ENCODE results near the gene SDS.
A peak's percentile ranks its signal among the peaks of the same experiment; 100 is the strongest.

GRCh38 chr12:113439606-113440030 lies 35.9 kb upstream of the SDS start:
- TF ChIP-seq EZH2phosphoT487 (IDR thresholded peaks at IDR 0.05; ENCODE audit: borderline replicate concordance) (no peak), SP1 (IDR thresholded peaks at IDR 0.05; ENCODE audit: low read depth) (no peak), YY1 (IDR thresholded peaks at IDR 0.05; ENCODE audit: extremely low read depth, insufficient replicate concordance, low read depth, low read length) (no peak), POLR2AphosphoS5 (IDR thresholded peaks at IDR 0.05; ENCODE audit: low read depth, low read length) (no peak), FOSL1 (IDR thresholded peaks at IDR 0.05; ENCODE audit: low read depth) (no peak), ZFX (IDR thresholded peaks at IDR 0.05) (no peak), EZH2 (IDR thresholded peaks at IDR 0.05) (no peak)
- TF ChIP-seq, protein P1, sequence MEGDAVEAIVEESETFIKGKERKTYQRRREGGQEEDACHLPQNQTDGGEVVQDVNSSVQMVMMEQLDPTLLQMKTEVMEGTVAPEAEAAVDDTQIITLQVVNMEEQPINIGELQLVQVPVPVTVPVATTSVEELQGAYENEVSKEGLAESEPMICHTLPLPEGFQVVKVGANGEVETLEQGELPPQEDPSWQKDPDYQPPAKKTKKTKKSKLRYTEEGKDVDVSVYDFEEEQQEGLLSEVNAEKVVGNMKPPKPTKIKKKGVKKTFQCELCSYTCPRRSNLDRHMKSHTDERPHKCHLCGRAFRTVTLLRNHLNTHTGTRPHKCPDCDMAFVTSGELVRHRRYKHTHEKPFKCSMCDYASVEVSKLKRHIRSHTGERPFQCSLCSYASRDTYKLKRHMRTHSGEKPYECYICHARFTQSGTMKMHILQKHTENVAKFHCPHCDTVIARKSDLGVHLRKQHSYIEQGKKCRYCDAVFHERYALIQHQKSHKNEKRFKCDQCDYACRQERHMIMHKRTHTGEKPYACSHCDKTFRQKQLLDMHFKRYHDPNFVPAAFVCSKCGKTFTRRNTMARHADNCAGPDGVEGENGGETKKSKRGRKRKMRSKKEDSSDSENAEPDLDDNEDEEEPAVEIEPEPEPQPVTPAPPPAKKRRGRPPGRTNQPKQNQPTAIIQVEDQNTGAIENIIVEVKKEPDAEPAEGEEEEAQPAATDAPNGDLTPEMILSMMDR (IDR thresholded peaks at IDR 0.05 in 2 of 3, conservative IDR thresholded peaks at IDR 0.05 in 1 of 3; ENCODE audit: borderline replicate concordance in 1 of 3, insufficient read depth in 1 of 3, low read depth in 2 of 3, low read length in 2 of 3): peak; percentile 41 to 79 (median 77); a peak in 5 of 6 replicates
- TF ChIP-seq, protein P2, sequence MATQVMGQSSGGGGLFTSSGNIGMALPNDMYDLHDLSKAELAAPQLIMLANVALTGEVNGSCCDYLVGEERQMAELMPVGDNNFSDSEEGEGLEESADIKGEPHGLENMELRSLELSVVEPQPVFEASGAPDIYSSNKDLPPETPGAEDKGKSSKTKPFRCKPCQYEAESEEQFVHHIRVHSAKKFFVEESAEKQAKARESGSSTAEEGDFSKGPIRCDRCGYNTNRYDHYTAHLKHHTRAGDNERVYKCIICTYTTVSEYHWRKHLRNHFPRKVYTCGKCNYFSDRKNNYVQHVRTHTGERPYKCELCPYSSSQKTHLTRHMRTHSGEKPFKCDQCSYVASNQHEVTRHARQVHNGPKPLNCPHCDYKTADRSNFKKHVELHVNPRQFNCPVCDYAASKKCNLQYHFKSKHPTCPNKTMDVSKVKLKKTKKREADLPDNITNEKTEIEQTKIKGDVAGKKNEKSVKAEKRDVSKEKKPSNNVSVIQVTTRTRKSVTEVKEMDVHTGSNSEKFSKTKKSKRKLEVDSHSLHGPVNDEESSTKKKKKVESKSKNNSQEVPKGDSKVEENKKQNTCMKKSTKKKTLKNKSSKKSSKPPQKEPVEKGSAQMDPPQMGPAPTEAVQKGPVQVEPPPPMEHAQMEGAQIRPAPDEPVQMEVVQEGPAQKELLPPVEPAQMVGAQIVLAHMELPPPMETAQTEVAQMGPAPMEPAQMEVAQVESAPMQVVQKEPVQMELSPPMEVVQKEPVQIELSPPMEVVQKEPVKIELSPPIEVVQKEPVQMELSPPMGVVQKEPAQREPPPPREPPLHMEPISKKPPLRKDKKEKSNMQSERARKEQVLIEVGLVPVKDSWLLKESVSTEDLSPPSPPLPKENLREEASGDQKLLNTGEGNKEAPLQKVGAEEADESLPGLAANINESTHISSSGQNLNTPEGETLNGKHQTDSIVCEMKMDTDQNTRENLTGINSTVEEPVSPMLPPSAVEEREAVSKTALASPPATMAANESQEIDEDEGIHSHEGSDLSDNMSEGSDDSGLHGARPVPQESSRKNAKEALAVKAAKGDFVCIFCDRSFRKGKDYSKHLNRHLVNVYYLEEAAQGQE (IDR thresholded peaks at IDR 0.05; ENCODE audit: low read depth): no peak
- TF ChIP-seq, protein P3, sequence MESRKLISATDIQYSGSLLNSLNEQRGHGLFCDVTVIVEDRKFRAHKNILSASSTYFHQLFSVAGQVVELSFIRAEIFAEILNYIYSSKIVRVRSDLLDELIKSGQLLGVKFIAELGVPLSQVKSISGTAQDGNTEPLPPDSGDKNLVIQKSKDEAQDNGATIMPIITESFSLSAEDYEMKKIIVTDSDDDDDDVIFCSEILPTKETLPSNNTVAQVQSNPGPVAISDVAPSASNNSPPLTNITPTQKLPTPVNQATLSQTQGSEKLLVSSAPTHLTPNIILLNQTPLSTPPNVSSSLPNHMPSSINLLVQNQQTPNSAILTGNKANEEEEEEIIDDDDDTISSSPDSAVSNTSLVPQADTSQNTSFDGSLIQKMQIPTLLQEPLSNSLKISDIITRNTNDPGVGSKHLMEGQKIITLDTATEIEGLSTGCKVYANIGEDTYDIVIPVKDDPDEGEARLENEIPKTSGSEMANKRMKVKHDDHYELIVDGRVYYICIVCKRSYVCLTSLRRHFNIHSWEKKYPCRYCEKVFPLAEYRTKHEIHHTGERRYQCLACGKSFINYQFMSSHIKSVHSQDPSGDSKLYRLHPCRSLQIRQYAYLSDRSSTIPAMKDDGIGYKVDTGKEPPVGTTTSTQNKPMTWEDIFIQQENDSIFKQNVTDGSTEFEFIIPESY (IDR thresholded peaks at IDR 0.05; ENCODE audit: extremely low read depth, insufficient replicate concordance, low read length): no peak

Measured in HCT116 (cell line).